Muscle layer of duodenum (tissue), 2 donors: ENCODE results near the gene UGT1A9.
"Not testable (repeated sequence)": the region's sequence is repeated elsewhere in the genome, so short reads cannot be mapped to it uniquely, and the experiment has no call there.

ENCODE experiments used
- H3K27ac ChIP-seq: one replicate; pipeline ENCODE4 v1.7.0; 2013; ENCODE audit warnings: mild to moderate bottlenecking, low read length
- H3K27me3 ChIP-seq: one replicate; pipeline ENCODE4 v1.7.0; 2013; ENCODE audit warnings: low read depth, mild to moderate bottlenecking, control low read depth, low read length
- H3K36me3 ChIP-seq, 2 donors: one replicate each; pipeline ENCODE4 v1.7.0; 2013; ENCODE audit warnings: low read length in 2 of 2, control low read depth in 1 of 2, mild to moderate bottlenecking in 1 of 2; ENCODE audit not compliant: insufficient read depth in 2 of 2, control insufficient read depth in 1 of 2
- H3K4me1 ChIP-seq, 2 donors: one replicate each; pipeline ENCODE4 v1.7.0; 2013; ENCODE audit warnings: low read length in 2 of 2, mild to moderate bottlenecking in 2 of 2, control low read depth in 1 of 2, moderate library complexity in 1 of 2; ENCODE audit not compliant: insufficient read depth in 2 of 2, control insufficient read depth in 1 of 2
- H3K4me3 ChIP-seq, 2 donors: one replicate each; pipeline ENCODE4 v1.7.0; 2013; ENCODE audit warnings: low read length in 2 of 2, low read depth in 1 of 2, mild to moderate bottlenecking in 1 of 2
- H3K9me3 ChIP-seq, 2 donors: one replicate each; pipeline ENCODE4 v1.7.0; 2013; ENCODE audit warnings: low read length in 2 of 2, control low read depth in 1 of 2, mild to moderate bottlenecking in 1 of 2; ENCODE audit not compliant: control insufficient read depth in 1 of 2
- donor health status: healthy.

UGT1A9 gene

DNA sequence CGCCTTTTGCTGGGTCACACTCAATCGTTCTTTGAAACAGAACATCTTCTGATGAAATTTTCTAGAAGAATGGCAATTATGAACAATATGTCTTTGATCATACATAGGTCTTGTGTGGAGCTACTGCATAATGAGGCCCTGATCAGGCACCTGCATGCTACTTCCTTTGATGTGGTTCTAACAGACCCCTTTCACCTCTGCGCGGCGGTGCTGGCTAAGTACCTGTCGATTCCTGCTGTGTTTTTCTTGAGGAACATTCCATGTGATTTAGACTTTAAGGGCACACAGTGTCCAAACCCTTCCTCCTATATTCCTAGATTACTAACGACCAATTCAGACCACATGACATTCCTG is 41.5 kb downstream of the UGT1A9 start:
- Histone ChIP-seq H3K9me3 (no peaks in the 10 kb centered on the region), H3K27me3 (no peaks in the 10 kb centered on the region), H3K4me1 (no peaks in the 10 kb centered on the region), H3K27ac (no peak overlapping the region), H3K4me3 (no peak overlapping the region), H3K36me3 (no peaks in the 10 kb centered on the region)

DNA sequence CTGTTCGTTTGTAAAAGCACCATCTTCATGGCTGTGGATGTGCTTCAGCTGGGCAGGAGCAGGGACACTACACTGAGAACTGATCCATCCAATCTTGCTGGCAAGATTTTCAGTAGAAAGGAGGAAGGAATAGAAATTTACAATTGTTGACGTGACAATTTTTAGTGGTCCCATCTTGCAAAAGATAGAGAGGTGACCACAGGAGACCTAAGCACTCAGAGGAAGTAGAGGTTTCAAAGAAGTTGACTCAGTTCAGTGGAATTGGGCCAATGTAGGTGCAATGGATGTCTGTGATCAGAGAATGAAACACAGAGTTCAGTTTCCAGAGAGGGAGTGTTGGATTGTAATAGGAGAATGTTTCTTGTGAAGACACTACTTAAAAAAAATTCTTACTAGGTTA is 42.4 kb downstream of the UGT1A9 start:
- H3K4me1 ChIP-seq = no peaks in the 10 kb centered on the region

DNA sequence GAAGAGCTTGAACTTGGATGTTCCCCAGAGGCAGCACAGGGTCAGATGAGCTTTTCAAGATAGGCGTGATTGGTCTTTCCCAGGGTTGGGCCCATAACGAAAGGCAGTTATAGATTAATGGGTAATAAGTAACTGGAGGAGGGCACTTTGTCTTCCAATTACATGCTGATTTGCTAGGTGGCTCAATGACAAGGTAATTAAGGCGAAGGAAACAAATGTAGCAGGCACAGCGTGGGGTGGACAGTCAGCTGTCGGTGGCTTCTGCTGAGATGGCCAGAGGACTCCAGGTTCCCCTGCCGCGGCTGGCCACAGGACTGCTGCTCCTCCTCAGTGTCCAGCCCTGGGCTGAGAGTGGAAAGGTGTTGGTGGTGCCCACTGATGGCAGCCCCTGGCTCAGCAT is 46.9 kb downstream of the UGT1A9 start, which contains the start of gene UGT1A4:
TSS of gene UGT1A4 (plus strand) at position 185 of the 400 bp plus-strand sequence. CDS start at position 270, 85 bp downstream.
- Histone ChIP-seq H3K4me3 (no peak within 1 kb of the TSS), H3K36me3 (no peaks in the 10 kb centered on the region), H3K4me1 (no peaks in the 10 kb centered on the region), H3K9me3 (no peaks in the 10 kb centered on the region), H3K27me3 (no peaks in the 10 kb centered on the region), H3K27ac (no peak within 1 kb of the TSS)

More for the DNA sequence above, 42.4 kb downstream of the UGT1A9 start:
- H3K27me3 ChIP-seq = no peaks in the 10 kb centered on the region
- H3K27ac ChIP-seq = no peak overlapping the region
- no peaks in the 10 kb centered on the region for H3K9me3 ChIP-seq
- H3K36me3 ChIP-seq = no peaks in the 10 kb centered on the region
- H3K4me3 ChIP-seq = no peak overlapping the region

DNA sequence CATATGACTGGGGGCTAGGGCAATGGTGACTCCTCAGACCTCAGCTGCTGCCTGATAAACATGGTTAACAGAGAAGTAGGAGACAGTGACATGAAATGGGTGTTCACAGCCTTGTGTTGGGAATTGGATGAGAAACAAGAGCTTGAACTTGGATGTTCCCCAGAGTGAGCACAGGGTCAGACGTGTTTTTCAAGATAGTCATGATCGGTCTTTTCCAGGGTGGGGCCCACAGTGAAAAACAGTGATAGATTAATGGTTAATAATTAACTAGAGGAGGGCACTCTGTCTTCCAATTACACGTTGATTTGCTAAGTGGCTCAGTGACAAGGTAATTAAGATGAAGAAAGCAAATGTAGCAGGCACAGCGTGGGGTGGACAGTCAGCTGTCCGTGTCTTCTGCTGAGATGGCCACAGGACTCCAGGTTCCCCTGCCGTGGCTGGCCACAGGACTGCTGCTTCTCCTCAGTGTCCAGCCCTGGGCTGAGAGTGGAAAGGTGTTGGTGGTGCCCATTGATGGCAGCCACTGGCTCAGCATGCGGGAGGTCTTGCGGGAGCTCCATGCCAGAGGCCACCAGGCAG is 57.1 kb downstream of the UGT1A9 start, which contains the start of gene UGT1A3:
TSS of gene UGT1A3 (plus strand) at position 320 of the 579 bp plus-strand sequence. CDS start at position 405, 85 bp downstream.
- Histone ChIP-seq H3K9me3 (no peaks in the 10 kb centered on the region), H3K36me3 (no peaks in the 10 kb centered on the region), H3K27ac (no peak within 1 kb of the TSS), H3K4me1 (no peaks in the 10 kb centered on the region), H3K27me3 (no peaks in the 10 kb centered on the region), H3K4me3 (no peak within 1 kb of the TSS)

DNA sequence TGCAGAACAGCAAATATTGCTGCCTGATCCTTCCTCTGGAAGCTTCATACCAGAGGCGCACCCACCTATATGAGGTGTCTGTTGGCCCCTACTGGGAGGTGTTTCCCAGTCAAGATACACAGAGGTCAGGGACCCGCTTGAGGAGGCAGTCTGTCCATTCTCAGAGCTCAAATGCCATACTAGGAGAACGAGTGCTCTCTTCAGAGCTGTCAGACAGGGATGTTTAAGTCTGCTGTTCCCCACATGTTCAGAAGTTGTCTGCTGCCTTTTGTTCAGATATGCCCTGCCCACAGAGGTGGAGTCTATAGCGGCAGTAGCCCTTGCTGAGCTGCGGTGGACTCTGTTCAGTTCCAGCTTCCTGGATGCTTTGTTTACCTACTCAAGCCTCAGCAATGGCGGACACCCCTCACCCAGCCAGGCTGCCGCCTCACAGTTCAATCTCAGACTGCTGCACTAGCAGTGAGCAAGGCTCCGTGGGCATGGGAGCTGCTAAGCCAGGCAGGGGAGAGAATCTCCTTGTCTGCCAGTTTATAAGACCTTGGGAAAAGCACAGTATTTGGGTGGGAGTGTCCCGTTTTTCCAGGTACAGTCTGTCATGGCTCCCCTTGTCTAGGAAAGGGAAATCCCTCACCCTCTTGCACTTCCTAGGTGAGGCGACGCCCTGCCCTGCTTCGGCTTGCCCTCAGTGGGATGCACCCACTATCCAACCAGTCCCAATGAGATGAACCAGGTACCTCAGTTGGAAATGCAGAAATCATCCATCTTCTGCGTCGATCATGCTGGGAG is 65.4 kb downstream of the UGT1A9 start:
- not testable (repeated sequence) for H3K27ac ChIP-seq, H3K4me1 ChIP-seq, H3K27me3 ChIP-seq, H3K36me3 ChIP-seq, H3K4me3 ChIP-seq, H3K9me3 ChIP-seq

DNA sequence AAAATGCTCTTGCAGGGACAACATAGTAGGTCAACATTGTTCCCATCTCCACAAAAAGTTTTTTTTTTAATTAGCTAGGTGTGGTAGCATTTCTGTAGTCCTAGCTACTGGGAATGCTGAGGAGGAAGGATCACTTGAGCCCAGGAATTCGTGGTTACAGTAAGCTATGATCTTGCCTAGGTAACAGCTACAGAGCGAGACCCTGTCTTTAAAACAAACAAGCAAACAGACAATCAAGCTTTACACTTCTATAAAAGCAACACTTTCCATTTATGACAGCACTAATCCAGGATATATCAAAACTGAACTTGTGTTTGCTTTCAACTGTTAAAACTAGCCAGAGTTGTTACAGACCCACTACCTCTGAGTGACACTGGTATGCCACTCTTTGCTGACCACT is 69.2 kb downstream of the UGT1A9 start:
- Histone ChIP-seq H3K36me3 (no peaks in the 10 kb centered on the region), H3K27me3 (no peaks in the 10 kb centered on the region), H3K4me1 (no peaks in the 10 kb centered on the region), H3K4me3 (no peak overlapping the region), H3K9me3 (no peaks in the 10 kb centered on the region), H3K27ac (no peak overlapping the region)

DNA sequence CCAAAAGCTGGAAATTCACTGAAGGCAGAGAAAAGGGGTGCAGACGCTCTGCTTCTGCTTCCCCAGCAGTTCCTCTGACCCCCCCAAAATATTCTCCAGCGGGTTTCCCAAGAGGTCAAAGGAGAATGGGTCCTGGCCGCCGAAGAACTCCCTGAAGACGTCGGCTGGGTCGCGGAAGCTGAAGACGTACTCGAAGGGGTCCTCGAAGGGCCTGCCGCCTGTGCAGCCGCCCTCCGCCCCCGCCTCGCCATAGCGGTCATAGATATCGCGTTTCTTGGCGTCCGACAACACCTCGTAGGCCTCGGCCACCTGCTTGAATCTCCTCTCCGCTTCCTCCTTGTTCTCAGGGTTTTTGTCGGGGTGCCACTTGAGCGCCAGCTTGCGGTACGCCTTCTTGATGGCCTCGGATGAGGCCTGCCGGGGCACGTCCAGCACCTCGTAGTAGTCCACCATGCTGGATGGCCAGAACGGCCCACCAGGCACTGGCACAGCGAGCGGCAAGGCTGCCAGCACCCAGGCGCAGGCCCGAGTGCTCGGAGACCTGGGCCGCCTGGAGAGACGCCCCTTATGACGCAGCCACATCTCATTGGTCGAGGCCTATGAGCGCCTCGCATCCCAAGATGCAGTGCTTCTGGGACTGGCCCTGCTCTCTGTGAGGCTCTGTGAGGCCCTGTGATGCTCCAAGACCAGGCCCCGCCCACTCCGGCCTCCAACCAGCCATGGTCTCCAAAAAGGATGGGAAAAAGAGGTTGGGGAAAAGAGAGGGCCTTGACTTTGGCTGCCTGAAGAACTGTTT is 72.0 kb downstream of the UGT1A9 start:
- no peaks in the 10 kb centered on the region for H3K4me1 ChIP-seq
- H3K27me3 ChIP-seq = no peaks in the 10 kb centered on the region

DNA sequence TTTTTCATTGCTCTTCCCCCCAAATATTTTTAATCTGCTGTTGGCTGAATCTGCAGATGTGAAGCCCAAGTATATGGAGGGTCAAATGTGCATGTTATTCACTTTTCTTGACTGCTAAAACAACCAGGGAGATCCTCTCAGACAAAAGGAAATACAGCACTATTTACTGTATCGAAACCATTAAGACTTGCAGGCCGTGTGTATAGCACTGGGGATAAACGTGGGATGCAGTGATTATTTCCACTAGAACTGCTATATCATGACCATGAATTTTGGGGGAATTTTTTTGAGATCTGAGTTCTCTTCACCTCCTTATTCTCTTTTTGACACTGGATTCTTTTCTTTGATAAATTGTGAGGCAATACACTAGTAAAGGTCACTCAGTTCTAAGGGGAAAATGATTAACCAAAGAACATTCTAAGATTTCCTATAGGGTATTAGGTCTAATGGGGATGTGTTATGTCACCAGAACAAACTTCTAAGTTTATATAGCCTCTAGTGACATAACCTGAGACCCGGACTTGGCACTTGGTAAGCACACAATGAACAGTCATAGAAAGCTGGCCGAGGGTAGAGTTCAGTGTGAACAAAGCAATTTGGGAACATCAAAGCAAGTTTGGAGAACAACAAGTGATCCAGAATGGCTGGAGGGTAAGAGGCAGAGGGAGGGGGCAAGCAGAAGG is 73.5 kb downstream of the UGT1A9 start:
- Histone ChIP-seq H3K4me3 (no peak overlapping the region), H3K27me3 (no peaks in the 10 kb centered on the region), H3K27ac (no peak overlapping the region), H3K4me1 (no peaks in the 10 kb centered on the region), H3K36me3 (no peaks in the 10 kb centered on the region), H3K9me3 (no peaks in the 10 kb centered on the region)

More for the DNA sequence above, 72.0 kb downstream of the UGT1A9 start:
- Histone ChIP-seq H3K27ac (no peak overlapping the region), H3K9me3 (no peaks in the 10 kb centered on the region), H3K4me3 (no peak overlapping the region), H3K36me3 (no peaks in the 10 kb centered on the region)

DNA sequence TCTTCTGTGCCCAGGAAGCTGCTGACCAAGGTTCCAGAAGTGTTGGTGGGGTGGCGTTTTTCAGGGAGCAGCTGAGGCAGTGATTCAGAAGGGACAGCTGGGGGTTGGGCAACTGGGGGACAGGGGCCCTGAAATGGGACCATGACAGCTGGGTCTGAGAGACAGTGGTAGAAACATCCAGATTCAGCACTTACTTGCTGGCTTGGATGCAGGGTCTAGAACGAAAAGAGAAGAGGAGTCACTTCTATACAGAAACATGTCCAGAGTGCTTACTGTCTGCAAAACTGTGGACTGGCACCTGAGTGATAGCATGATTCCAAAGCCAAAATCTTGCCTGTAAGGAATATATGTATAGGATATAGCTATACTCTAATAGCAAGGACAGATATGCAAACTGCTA is 74.1 kb downstream of the UGT1A9 start:
- not testable (repeated sequence) for H3K4me3 ChIP-seq, H3K9me3 ChIP-seq, H3K27me3 ChIP-seq, H3K27ac ChIP-seq, H3K4me1 ChIP-seq, H3K36me3 ChIP-seq

DNA sequence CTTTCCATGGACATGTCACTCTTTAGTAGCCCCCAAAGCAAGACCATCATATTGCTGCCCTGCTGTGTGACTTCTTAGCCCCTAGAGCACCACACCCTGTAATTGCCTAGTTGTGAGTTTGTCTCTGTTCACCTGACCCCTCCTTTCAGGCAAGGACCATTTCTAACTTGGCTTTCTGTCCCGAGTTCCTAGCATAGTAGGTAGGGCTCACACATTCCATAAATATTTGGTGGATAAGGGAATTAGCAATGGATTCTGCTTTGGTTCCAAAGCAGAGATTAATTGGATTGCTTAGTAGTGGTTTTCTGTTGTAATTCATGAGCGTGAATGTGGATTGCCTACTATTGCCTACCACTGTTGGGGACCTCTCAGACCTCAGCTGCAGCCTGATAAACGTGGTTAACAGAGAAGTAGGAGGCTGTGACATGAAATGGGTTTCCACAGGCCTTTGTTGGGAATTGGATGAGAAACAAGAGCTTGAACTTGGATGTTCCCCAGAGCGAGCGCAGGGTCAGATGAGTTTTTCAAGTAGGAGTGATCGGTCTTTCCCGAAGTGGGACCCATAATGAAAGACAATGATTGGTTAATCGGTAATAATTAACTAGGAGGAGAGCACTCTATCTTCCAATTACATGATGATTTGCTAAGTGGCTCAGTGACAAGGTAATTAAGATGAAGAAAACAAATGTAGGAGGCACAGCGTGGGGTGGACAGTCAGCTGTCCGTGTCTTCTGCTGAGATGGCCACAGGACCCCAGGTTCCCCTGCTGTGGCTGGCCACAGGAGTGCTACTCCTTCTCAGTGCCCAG is 75.0 kb downstream of the UGT1A9 start:
- Histone ChIP-seq H3K36me3 (no peaks in the 10 kb centered on the region), H3K27ac (no peak overlapping the region), H3K9me3 (no peaks in the 10 kb centered on the region), H3K4me1 (no peaks in the 10 kb centered on the region), H3K4me3 (no peak overlapping the region), H3K27me3 (no peaks in the 10 kb centered on the region)
